Activated CD4-positive, alpha-beta T cell treated with anti-CD3 and anti-CD28 coated beads, Interleukin-2, Interleukin-4, amounts not matched to agents 100 ng/mL and 50 ng/mL, durations not matched to agents 16 hours and 8 hours (primary cell): ENCODE measurements around the gene TMEM131.
A peak's percentile ranks its signal among the peaks of the same experiment; 100 is the strongest.

Experiments
- DNase-seq: peaks from one replicate; pipeline ENCODE4 v3.0.0-alpha.2; 2020; ENCODE audit warnings: low spot score

The TMEM131 gene

GRCh38 chr2:97806738-97807618 is 188.8 kb downstream of the TMEM131 start:
- peak; percentile 75 for DNase-seq

- no peak for DNase-seq
These were observed 190.0 kb downstream of the TMEM131 start for GRCh38 chr2:97805776-97806175.

- DNase-seq: no peak
These were observed 194.7 kb downstream of the TMEM131 start for GRCh38 chr2:97801028-97801427.

GRCh38 chr2:97798416-97798815 is 197.3 kb downstream of the TMEM131 start:
- no peak for DNase-seq

GRCh38 chr2:97797355-97797754 is 198.4 kb downstream of the TMEM131 start:
- no peak for DNase-seq

DNA sequence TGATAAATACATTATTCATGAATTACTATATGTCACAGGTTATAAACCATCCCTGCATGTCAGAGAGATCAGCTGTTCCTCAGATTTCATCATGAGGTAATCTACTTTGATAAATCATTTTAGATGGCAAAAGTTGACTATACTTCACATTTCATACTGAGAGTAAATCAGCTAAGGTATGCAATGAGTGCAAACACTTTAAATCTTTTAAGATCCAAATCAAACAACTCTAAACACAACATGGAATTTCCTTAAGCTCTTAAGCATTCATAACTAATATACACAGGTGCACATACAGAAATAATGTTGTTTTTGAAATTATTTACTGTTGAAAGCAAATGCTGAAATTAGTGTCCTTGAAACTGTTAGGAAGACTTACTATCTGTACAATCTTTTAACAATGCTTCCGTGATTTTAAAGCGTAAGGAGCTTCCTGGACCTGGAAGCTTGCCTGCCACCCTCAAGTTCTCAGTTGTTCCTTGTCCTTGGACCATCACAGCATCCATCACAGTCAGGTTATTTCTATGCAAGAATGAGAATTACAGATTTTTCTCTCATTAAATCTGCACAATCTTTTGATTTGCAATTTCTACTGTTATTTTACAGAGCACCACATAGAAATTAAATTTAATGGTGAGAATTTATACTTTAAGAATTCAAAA is 199.2 kb downstream of the TMEM131 start:
- no peak for DNase-seq

DNA sequence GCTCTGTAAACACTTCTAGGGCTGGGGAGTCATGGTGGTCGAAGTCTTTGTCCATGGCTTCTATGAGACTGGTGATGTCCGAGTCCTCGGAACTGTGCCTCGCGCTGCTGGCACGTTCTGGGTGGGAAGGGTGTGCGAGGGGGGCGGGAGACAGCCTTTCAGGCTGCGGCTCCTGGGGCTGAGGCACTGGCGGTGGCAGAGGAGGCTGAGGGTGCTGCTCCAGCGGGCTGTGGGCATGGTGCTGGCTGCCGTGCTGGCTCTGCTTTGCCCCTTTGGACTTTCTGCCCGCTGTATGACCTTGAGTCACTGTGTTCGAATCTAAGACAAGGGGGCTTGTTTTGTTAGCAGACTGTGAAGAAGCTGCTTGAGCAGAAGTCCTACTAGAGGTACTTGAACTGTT is 203.3 kb downstream of the TMEM131 start:
- no peak for DNase-seq

GRCh38 chr2:97788986-97789644 is 206.6 kb downstream of the TMEM131 start:
- DNase-seq: no peak

DNA sequence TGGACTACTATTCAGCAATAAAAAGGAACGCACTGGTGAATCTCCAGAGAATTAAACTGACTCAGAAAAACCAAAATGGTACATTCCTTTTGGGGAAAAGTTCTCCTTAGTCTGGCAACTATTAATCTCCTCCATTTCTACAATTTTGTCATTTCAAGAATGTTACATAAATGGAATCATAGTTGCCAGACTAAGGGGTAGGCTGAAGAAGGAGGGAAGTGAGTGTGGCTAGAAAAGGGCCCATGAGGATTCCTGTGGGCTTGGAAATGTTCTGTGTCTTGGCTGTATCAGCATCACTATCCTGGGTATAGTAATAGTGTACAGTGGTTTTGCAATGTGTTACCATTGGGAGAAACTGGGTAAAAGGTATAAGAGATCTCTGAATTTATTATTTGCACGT is 209.9 kb downstream of the TMEM131 start:
- no peak for DNase-seq

DNA sequence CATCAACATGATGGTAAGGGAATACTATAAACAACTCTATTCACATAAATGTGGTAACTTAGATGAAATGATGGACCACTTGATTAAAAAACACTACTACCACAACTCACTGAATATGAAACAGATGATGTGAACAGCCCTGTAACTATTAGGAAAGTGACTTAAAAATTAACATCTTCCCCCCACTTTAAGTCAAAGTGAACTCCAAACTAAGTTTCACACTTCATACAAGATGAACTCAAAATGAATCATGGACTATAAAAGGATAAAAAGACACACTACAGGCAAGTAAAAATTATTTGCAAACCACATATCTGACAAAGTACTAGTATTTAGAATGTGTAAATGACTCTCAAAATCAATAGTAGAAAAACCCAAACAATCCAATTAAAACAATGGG is 210.8 kb downstream of the TMEM131 start:
- no peak for DNase-seq

GRCh38 chr2:97781981-97782380 is 213.8 kb downstream of the TMEM131 start:
- DNase-seq: no peak

DNA sequence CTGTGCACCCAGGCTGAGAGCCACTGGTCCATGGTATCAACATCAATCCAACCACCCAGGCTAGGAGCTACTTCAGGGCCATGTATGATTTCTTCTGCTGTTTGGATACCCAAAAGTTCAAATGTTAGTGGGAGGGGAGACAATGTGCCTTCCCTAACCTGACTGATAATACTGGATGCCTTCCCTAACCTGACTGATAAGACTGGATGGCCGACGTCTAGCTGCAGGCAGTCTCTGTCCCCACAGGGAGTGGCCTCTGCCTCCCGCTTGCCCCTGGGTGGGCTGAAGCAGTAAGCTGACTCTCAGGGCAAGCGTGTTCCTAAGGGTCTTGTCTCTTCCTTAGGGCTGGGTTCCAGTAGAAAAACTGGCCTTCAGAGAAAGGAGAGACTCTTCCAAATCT is 216.6 kb downstream of the TMEM131 start:
- no peak for DNase-seq

DNA sequence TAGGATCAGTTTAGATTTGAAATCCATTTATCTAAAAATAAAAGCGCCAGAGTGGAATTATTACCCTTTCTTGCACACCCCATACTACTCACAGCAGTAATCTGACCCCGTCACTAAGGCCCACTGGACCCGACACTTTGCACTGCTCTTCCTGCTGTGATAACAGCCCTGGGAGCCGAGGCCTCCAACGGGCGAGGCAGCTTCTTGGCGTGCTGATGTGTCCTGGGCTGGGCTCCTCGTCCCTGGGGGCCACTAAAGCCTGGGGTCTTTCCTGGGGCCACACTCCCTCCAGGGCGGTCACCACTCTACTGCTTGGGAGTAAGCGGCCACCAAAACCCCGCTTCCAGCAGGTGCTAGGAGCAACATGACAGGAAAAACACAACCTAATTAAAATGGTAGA is 220.7 kb downstream of the TMEM131 start:
- no peak for DNase-seq

DNA sequence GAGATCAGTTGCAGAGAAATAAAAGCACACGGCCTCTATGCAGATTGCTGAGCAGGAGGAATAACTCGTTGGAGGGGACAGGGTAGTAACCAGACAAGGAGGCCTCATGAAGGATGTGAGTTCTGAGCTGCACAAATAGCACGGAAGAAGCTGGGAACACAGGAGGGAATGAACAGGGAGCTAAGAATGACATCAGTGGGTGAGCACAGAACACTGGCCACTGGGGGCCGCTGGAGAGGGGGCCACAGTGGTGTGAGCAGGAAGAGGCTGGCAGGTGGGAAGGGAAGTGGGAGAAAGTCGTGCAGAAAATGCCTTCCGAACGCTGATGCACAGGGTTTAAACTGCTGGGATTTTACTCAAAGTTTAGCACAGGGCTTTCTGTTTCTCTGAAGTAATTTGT is 221.3 kb downstream of the TMEM131 start:
- no peak for DNase-seq

DNA sequence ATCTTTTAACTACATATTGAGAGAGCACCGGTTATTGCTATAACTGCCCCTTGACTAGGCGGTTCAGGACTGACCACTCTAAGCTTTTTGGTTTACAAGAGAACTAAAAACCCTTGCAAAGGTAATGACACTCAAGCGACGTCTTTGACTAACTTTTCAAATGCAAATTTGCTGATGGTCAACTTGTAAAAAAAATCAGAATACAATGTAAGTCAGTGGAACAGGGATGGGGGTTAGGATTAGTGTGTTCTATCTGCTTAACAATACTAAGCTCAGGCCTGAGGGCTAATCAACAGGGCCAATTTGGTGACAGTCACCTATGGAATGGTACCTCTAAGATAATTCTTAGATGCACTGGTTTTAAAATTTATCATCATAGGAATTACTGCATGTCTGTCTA is 225.3 kb downstream of the TMEM131 start:
- no peak for DNase-seq

DNA sequence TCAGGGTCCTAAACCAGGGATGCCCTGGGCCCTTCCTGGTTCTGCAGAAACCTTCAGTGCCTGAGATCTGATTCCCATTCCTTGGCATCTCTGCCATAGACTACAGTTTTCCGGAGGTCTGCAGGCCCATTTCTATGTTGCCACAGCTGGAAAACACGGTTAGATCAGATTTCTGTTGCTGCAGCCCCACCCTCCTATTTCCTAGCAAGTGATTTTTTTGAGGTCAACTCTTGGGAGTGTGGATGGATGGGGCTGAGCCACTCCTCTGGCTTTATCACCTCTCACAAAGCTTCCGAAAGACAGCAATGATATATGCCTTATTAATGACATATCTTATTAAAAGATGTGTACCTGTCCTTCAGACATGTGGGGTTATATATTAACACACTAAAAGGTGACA is 226.0 kb downstream of the TMEM131 start:
- DNase-seq: no peak

GRCh38 chr2:97769308-97769707 is 226.4 kb downstream of the TMEM131 start:
- no peak for DNase-seq

GRCh38 chr2:97766567-97766966 is 229.2 kb downstream of the TMEM131 start:
- no peak for DNase-seq

DNA sequence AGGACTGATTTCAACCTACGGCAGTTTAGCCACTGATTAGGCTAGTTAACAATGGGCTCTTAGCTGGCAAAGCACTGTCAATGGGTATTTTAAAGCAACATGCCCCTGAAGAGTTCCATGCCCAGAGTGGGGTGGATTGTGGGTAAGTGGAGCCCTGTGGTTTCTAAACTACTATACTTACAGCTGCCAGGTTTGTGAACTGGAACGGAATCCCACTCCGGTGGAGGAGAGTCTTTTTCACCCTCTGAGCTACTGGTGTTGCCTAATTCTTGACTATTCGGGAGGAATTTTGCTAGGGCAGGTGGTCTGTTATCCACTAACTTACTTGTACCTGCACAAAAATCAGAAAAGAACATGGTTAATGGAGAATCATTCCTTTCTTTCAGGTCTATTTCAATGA is 229.8 kb downstream of the TMEM131 start:
- no peak for DNase-seq

DNA sequence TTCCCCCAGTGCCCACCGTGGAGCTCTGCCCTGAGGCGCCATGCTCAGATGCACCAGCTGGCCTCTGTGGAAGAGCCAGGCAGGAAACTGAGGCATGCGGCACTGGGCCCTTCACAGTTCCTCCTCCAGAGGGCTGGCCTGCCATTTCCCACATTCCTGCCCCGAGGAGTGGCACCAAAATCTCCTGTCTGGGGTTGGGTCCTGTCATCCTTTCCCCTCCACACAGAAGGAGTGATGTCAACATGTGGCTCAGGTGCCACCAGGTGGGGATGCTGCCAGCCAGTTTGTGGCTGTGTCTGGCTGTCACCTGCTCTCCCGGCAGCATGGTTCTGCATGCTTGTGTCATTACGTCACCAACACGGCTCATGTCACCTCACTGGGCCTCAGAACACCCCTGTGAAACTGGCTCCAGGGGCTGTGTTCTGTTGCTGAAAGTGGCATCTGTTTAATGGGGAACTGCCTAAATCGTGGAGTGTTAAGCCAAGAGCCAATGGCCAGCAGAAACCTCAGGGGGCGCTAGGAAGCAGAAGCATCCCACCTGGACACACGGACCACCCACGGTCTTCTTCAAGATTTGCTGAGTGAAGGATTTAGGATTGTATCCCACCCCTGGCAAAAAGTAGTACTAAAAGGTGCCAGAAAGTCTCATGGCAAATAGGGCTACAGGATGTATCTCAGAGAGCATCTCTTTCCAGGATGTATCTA is 231.0 kb downstream of the TMEM131 start:
- no peak for DNase-seq

DNA sequence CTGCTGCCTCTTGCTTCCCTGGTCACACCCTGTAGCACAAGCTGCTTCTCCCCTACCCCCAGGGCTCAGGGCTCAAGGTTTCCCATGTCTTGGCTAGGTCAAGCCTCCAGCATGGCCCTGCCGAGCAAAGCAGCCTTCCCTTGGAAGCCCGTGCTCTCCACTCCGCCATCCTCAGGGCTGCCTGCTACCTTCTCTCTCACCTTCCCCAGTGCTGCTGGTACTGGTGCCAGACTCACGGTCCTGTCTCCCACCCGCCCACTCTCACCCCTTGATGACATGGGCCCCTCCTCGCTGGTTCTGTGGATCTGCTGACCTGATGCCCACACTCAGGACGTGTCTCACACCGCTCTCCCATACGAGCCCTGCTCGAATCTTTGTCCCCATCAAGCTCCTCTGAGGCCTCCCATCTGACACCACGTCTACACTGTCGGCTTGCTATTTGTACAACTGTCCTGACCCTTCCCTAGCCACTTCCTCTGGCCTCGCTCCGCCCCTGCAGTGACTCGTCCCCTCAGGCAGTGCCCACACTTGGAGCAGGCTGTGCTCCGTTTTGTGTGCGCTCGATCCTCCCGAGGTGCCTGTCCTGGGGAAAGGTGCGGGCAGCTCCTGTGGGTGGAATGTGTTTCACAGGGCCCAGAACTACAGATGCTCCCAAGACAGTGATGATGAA is 232.4 kb downstream of the TMEM131 start:
- no peak for DNase-seq

- DNase-seq: peak; percentile 35
These were observed 234.6 kb downstream of the TMEM131 start for GRCh38 chr2:97761192-97761591.
